Lower leg skin (tissue), 3 donors: ENCODE data around the gene PRSS21.

ENCODE experiments used
- POLR2A ChIP-seq, 2 donors: fragments of 450-650 bp; IDR thresholded peaks; one replicate each; pipeline ENCODE4 v1.6.1; 2016 to 2017; ENCODE audit warnings: antibody characterized with exemption in 2 of 2, mild to moderate bottlenecking in 1 of 2, moderate library complexity in 1 of 2
- TF ChIP-seq, protein P1 (sequence below), 3 donors: fragments of 450-650 bp; IDR thresholded peaks; one replicate each; pipeline ENCODE4 v1.5.1; 2016; ENCODE audit warnings: antibody characterized with exemption in 3 of 3, mild to moderate bottlenecking in 3 of 3, moderate library complexity in 2 of 3

DNA sequence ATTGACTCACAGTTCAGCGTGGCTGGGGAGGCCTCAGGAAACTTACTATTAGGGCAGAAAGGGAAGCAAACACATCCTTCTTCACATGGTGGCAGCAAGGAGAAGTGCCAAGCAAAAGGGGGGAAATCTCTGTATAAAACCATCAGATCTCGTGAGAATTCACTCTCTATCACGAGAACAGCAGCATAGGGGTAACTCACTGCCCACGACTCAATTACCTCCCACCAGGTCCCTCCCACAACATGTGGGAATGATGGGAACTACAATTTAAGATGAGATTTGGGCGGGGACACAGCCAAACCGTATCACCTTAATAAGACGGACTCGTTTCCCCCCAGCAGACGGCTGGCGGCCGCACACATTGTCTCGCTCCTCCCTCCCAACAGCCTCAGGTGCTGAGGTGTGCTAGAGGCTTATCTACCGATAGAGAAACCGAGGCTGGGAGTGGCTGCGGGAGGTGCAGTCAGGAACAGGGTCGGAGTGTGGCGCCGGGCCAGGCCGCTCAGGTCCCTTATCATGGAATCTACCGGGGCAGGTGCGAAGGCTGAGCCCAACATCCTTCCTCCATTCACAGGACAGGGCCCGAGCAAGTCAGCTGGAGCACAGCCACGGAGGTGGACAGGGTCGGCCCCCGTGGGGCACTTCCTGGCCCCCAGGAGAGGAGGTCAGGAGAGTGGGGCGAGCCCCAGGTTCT lies 8.2 kb downstream of the PRSS21 start:
- TF ChIP-seq, protein P1, sequence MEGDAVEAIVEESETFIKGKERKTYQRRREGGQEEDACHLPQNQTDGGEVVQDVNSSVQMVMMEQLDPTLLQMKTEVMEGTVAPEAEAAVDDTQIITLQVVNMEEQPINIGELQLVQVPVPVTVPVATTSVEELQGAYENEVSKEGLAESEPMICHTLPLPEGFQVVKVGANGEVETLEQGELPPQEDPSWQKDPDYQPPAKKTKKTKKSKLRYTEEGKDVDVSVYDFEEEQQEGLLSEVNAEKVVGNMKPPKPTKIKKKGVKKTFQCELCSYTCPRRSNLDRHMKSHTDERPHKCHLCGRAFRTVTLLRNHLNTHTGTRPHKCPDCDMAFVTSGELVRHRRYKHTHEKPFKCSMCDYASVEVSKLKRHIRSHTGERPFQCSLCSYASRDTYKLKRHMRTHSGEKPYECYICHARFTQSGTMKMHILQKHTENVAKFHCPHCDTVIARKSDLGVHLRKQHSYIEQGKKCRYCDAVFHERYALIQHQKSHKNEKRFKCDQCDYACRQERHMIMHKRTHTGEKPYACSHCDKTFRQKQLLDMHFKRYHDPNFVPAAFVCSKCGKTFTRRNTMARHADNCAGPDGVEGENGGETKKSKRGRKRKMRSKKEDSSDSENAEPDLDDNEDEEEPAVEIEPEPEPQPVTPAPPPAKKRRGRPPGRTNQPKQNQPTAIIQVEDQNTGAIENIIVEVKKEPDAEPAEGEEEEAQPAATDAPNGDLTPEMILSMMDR (IDR thresholded peaks at IDR 0.05): no peak
- TF ChIP-seq POLR2A (IDR thresholded peaks at IDR 0.05): no peak
